HepG2 (cell line): ENCODE measurements around the gene LIN28A. TPM values are rescaled to one million over a fixed set of nuclear protein-coding genes. Genes with fewer than 3 reads are reported as not detected.
A peak's percentile ranks its signal among the peaks of the same experiment; 100 is the strongest.

ENCODE experiments used
- AGO2 ChIP-seq: fragments of 200-400 bp; formaldehyde crosslinking; optimal IDR thresholded peaks from 2 replicates; pipeline ENCODE3; 2017; ENCODE audit warnings: mild to moderate bottlenecking, low read depth, low read length, moderate library complexity
- GATAD1 ChIP-seq: IDR thresholded peaks from 2 replicates; pipeline ENCODE4 v1.6.1; 2016; ENCODE audit warnings: missing genetic modification reagents, missing compliant biosample characterization
- HDAC2 ChIP-seq: sonication (generic); formaldehyde crosslinking; IDR thresholded peaks from 2 replicates; pipeline ENCODE4 v1.4.0; 2020; ENCODE audit warnings: missing genetic modification reagents
- HIVEP1 ChIP-seq: sonication (generic); formaldehyde crosslinking; IDR thresholded peaks from 2 replicates; pipeline ENCODE4 v1.4.0; 2020; ENCODE audit warnings: mild to moderate bottlenecking, missing genetic modification reagents
- HNRNPL ChIP-seq: fragments of 200-400 bp; formaldehyde crosslinking; IDR thresholded peaks from 2 replicates; pipeline ENCODE4 v1.6.1; 2017; ENCODE audit warnings: mild to moderate bottlenecking, low read depth, low read length
- IKZF4 ChIP-seq: sonication (generic); formaldehyde crosslinking; IDR thresholded peaks from 2 replicates; pipeline ENCODE4 v1.5.1; 2020; ENCODE audit warnings: borderline replicate concordance, mild to moderate bottlenecking, low read depth, missing genetic modification reagents; ENCODE audit errors: not compliant biosample characterization
- KLF9 ChIP-seq: IDR thresholded peaks from 2 replicates; pipeline ENCODE4 v1.6.1; 2016; ENCODE audit warnings: low read depth
- MLX ChIP-seq: IDR thresholded peaks from 2 replicates; pipeline ENCODE4 v1.6.1; 2016
- NONO ChIP-seq, 2 experiments: fragments of 450-650 bp in 1 of 2; sonication (generic) in 1 of 2; formaldehyde crosslinking in 1 of 2; IDR thresholded peaks in 1 of 2; conservative IDR thresholded peaks in 1 of 2; 2 replicates each; pipeline versions ENCODE4 v1.6.1 to v1.8.0; 2017 to 2022; ENCODE audit warnings: mild to moderate bottlenecking in 1 of 2, missing genetic modification reagents in 1 of 2, moderate library complexity in 1 of 2
- SMARCE1 ChIP-seq: fragments of 450-650 bp; IDR thresholded peaks from 2 replicates; pipeline ENCODE4 v1.6.1; 2017; ENCODE audit warnings: borderline replicate concordance
- SYNCRIP ChIP-seq: fragments of 200-400 bp; formaldehyde crosslinking; IDR thresholded peaks from 2 replicates; pipeline ENCODE4 v1.6.1; 2018; ENCODE audit warnings: mild to moderate bottlenecking, low read depth, low read length; ENCODE audit not compliant: insufficient read depth
- U2AF2 ChIP-seq: fragments of 200-400 bp; formaldehyde crosslinking; IDR thresholded peaks from 2 replicates; pipeline ENCODE4 v1.6.1; 2017; ENCODE audit warnings: low read depth, mild to moderate bottlenecking, low read length
- ZBTB3 ChIP-seq: sonication (generic); formaldehyde crosslinking; IDR thresholded peaks from 2 replicates; pipeline ENCODE4 v1.4.0; 2020; ENCODE audit warnings: low read depth, mild to moderate bottlenecking, moderate library complexity, missing genetic modification reagents, borderline replicate concordance
- ZIK1 ChIP-seq: sonication (generic); formaldehyde crosslinking; IDR thresholded peaks from 2 replicates; pipeline ENCODE4 v1.5.0; 2020; ENCODE audit warnings: mild to moderate bottlenecking, low read depth, missing genetic modification reagents, borderline replicate concordance
- ZKSCAN8 ChIP-seq: IDR thresholded peaks from 2 replicates; pipeline ENCODE4 v1.6.1; 2016; ENCODE audit warnings: borderline replicate concordance, missing genetic modification reagents, missing compliant biosample characterization
- ZNF138 ChIP-seq: sonication (generic); formaldehyde crosslinking; IDR thresholded peaks from 2 replicates; pipeline ENCODE4 v1.5.0; 2020; ENCODE audit warnings: mild to moderate bottlenecking, low read depth, missing genetic modification reagents
- ZNF234 ChIP-seq: sonication (generic); formaldehyde crosslinking; conservative IDR thresholded peaks from 2 replicates; pipeline ENCODE4 v1.5.1; 2020; ENCODE audit warnings: mild to moderate bottlenecking, missing genetic modification reagents
- ZNF292 ChIP-seq: sonication (generic); formaldehyde crosslinking; IDR thresholded peaks from 2 replicates; pipeline ENCODE4 v1.8.1; 2022; ENCODE audit warnings: mild to moderate bottlenecking, low read depth, missing genetic modification reagents, borderline replicate concordance
- ZNF296 ChIP-seq: sonication (generic); formaldehyde crosslinking; conservative IDR thresholded peaks from 2 replicates; pipeline ENCODE4 v1.5.0; 2020; ENCODE audit warnings: mild to moderate bottlenecking, missing genetic modification reagents
- ZNF333 ChIP-seq: sonication (generic); formaldehyde crosslinking; IDR thresholded peaks from 2 replicates; pipeline ENCODE4 v1.4.0; 2020; ENCODE audit warnings: mild to moderate bottlenecking, missing genetic modification reagents, borderline replicate concordance
- ZNF337 ChIP-seq: sonication (generic); formaldehyde crosslinking; IDR thresholded peaks from 2 replicates; pipeline ENCODE4 v1.5.1; 2020; ENCODE audit warnings: missing genetic modification reagents, low read depth, mild to moderate bottlenecking, borderline replicate concordance
- ZNF382 ChIP-seq: sonication (generic); formaldehyde crosslinking; IDR thresholded peaks from 2 replicates; pipeline ENCODE4 v1.5.0; 2020; ENCODE audit warnings: missing genetic modification reagents, mild to moderate bottlenecking, borderline replicate concordance
- ZNF546 ChIP-seq: sonication (generic); formaldehyde crosslinking; conservative IDR thresholded peaks from 2 replicates; pipeline ENCODE4 v1.8.1; 2023; ENCODE audit warnings: mild to moderate bottlenecking, missing genetic modification reagents
- ZNF549 ChIP-seq: sonication (generic); formaldehyde crosslinking; IDR thresholded peaks from 2 replicates; pipeline ENCODE4 v1.5.0; 2020; ENCODE audit warnings: missing genetic modification reagents
- ZNF616 ChIP-seq: sonication (generic); formaldehyde crosslinking; IDR thresholded peaks from 2 replicates; pipeline ENCODE4 v1.5.0; 2020; ENCODE audit warnings: low read depth, mild to moderate bottlenecking, missing genetic modification reagents
- polyA plus RNA-seq, 8 experiments: library from polyadenylated mRNA; depleted of rRNA in 3 of 8; stranded (reverse) in 7 of 8; unstranded in 1 of 8; fragments of >200 nt; fragmentation: Illumina TruSeq in 4 of 8; extraction: Trizol in 4 of 8; gene quantifications; 2 replicates each; pipeline versions ENCODE4 v1.2.1 to v1.2.3, GENCODE V29; 2011 to 2016; ENCODE audit warnings: low read depth in 4 of 8, missing spikeins in 1 of 8, mixed read lengths in 1 of 8; ENCODE audit not compliant: insufficient read depth in 1 of 8
- total RNA-seq, 5 experiments: library from RNA; depleted of rRNA; stranded (reverse); fragments of >200 nt; fragmentation: Illumina TruSeq; extraction: Trizol; gene quantifications; 2 replicates each; pipeline ENCODE4 v1.2.3, GENCODE V29; 2016; ENCODE audit warnings: low read depth in 1 of 5
- TF ChIP-seq, protein P1 (sequence below): sonication (generic); formaldehyde crosslinking; IDR thresholded peaks from 2 replicates; pipeline ENCODE4 v1.4.0; 2020; ENCODE audit warnings: missing genetic modification reagents
- TF ChIP-seq, protein P2 (sequence below): sonication (generic); formaldehyde crosslinking; IDR thresholded peaks from 2 replicates; pipeline ENCODE4 v1.8.1; 2023; ENCODE audit warnings: mild to moderate bottlenecking, missing genetic modification reagents

The LIN28A gene
- total and polyA plus RNA-seq, 2 of the 13 experiments (the other 11 are each of a cell fraction or from before 2014, with no cell fraction given) = not detected

DNA sequence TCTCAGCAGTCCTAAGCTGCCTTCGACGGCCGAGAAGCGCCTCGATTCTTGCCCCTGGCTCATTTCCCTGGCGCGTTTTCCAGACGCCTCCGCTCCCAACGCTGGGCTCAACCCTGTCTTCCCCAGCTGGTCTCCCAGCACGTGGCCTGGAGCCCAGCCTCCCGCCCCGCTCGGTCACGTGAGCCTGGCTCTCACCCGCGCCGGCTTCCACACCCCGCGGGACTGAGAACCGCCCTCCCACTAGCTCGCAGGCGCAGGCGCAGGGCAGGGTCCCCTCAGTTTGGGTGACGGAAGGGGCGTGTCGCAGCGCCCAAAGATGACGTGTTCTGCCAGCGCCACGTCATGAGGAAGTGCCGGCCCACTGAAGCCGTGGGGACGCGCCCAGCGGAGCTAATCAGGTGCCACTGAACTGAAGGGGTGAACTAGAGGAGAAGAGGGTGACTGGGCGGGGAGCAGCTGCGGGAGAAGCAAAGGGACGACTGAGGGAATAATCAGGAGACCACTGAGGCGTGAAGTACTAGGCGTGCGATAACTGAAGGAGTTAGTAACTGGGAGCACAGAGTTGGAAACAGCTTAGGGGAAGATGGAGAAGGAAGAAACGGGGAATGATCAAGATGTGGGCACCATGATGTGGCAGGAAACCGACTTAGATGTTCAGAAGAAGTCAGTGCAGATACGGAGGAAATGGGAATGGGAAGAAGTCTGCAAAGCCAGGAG is 21.5 kb downstream of the LIN28A start, which contains the start of gene DHDDS (continued):
- peak; percentile 98 for TF ChIP-seq IKZF4 (CRISPR knock-in tag)
- TF ChIP-seq ZNF296 (CRISPR knock-in tag) = 0 out of 2 replicates have a peak, but pooled peaks have one; percentile 34
- no peak; the same call in 1 of the 2 replicates for TF ChIP-seq ZKSCAN8 (CRISPR knock-in tag)
- TF ChIP-seq GATAD1 (CRISPR knock-in tag) = peak; percentile 99
- peak; percentile 93 for TF ChIP-seq HDAC2
- no peak; the same call in 1 of the 2 replicates for TF ChIP-seq ZNF616
- no peak for TF ChIP-seq HNRNPL
- no peak for TF ChIP-seq U2AF2
- peak; percentile 96 for TF ChIP-seq ZBTB3 (CRISPR knock-in tag)
- TF ChIP-seq AGO2 = no peak
- TF ChIP-seq ZNF382 = no peak
- TF ChIP-seq ZNF138 (CRISPR knock-in tag) = peak; percentile 90
- peak; percentile 95; the same call in 1 of the 2 replicates for TF ChIP-seq ZNF337 (CRISPR knock-in tag)
- TF ChIP-seq SYNCRIP = no peak
- TF ChIP-seq KLF9 = peak; percentile 97
- TF ChIP-seq, protein P1, sequence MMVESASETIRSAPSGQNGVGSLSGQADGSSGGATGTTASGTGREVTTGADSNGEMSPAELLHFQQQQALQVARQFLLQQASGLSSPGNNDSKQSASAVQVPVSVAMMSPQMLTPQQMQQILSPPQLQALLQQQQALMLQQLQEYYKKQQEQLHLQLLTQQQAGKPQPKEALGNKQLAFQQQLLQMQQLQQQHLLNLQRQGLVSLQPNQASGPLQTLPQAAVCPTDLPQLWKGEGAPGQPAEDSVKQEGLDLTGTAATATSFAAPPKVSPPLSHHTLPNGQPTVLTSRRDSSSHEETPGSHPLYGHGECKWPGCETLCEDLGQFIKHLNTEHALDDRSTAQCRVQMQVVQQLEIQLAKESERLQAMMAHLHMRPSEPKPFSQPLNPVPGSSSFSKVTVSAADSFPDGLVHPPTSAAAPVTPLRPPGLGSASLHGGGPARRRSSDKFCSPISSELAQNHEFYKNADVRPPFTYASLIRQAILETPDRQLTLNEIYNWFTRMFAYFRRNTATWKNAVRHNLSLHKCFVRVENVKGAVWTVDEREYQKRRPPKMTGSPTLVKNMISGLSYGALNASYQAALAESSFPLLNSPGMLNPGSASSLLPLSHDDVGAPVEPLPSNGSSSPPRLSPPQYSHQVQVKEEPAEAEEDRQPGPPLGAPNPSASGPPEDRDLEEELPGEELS (CRISPR knock-in tag) = peak; percentile 72
- TF ChIP-seq MLX (CRISPR knock-in tag) = peak; percentile 89
- TF ChIP-seq ZNF333 = peak; percentile 85; the same call in 1 of the 2 replicates
- peak; percentile 95 for TF ChIP-seq HIVEP1 (CRISPR knock-in tag)
- 0 out of 2 replicates have a peak, but pooled peaks have one; percentile 47 for TF ChIP-seq ZNF292 (CRISPR knock-in tag)
- TF ChIP-seq SMARCE1 = no peak
- peak; percentile 90 for TF ChIP-seq ZIK1 (CRISPR knock-in tag)
- TF ChIP-seq, protein P2, sequence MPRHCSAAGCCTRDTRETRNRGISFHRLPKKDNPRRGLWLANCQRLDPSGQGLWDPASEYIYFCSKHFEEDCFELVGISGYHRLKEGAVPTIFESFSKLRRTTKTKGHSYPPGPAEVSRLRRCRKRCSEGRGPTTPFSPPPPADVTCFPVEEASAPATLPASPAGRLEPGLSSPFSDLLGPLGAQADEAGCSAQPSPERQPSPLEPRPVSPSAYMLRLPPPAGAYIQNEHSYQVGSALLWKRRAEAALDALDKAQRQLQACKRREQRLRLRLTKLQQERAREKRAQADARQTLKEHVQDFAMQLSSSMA (CRISPR knock-in tag) = peak; percentile 95
- 0 out of 2 replicates have a peak, but pooled peaks have one; percentile 28 for TF ChIP-seq ZNF234
- TF ChIP-seq ZNF546 (CRISPR knock-in tag) = peak; percentile 94; the same call in 1 of the 2 replicates
- no peak for TF ChIP-seq ZNF549 (CRISPR knock-in tag)
- no peak for TF ChIP-seq NONO (IDR thresholded peaks at IDR 0.05)
- peak; percentile 99 for TF ChIP-seq NONO (CRISPR knock-in tag; conservative IDR thresholded peaks at IDR 0.05)
